Ascending aorta (tissue), 2 donors: ENCODE measurements around the gene PRKAG2. TPM values are rescaled to one million over a fixed set of nuclear protein-coding genes. Genes with fewer than 3 reads are reported as not detected.

Source experiments
- DNase-seq, 2 donors: peaks; one replicate each; pipeline ENCODE4 v3.0.0-alpha.2; 2019; ENCODE audit warnings: low spot score in 2 of 2
- H3K27ac ChIP-seq, 2 donors: fragments of 200-600 bp; sonication (generic); one replicate each; pipeline ENCODE4 v1.5.1; 2016 to 2017; ENCODE audit warnings: mild to moderate bottlenecking in 1 of 2
- H3K27me3 ChIP-seq: fragments of 200-600 bp; sonication (generic); one replicate; pipeline ENCODE4 v1.5.1; 2017
- H3K36me3 ChIP-seq, 2 donors: fragments of 200-600 bp; sonication (generic); one replicate each; pipeline ENCODE4 v1.5.1; 2016
- H3K4me1 ChIP-seq, 2 donors: fragments of 200-600 bp; sonication (generic); one replicate each; pipeline ENCODE4 v1.5.1; 2016 to 2017; ENCODE audit warnings: mild to moderate bottlenecking in 1 of 2
- H3K4me3 ChIP-seq, 2 donors: fragments of 200-600 bp; sonication (generic); one replicate each; pipeline ENCODE4 v1.5.1; 2016 to 2017; ENCODE audit warnings: mild to moderate bottlenecking in 1 of 2
- H3K9me3 ChIP-seq, 2 donors: fragments of 200-600 bp; sonication (generic); one replicate each; pipeline ENCODE4 v1.5.1; 2016
- CTCF ChIP-seq, 3 experiments: fragments of 200-600 bp in 2 of 3; fragments of 450-650 bp in 1 of 3; sonication (generic) in 2 of 3; IDR thresholded peaks; one replicate each; pipeline ENCODE4 v1.5.1; 2016 to 2019; ENCODE audit warnings: antibody characterized with exemption in 3 of 3, mild to moderate bottlenecking in 1 of 3, moderate library complexity in 1 of 3
- intact Hi-C: fragments of 100-400 bp; cut with DNase I; formaldehyde crosslinking; loops from one replicate; pipeline ENCODE4 v1.15.1; 2023
- total RNA-seq: library from RNA; depleted of rRNA; stranded (reverse); fragments of >200 nt; gene quantifications from one replicate; pipeline ENCODE4 v1.1.0, GENCODE V29; 2016

Gene PRKAG2
- total RNA-seq, 1 donor from 2014 or later: 26.7 TPM

- no peak overlapping the region for H3K4me3 ChIP-seq
- intact Hi-C loops: no loop called here
These were observed 41.3 kb downstream of the PRKAG2 start for GRCh38 chr7:151835636-151836035.

GRCh38 chr7:151834271-151835035 lies 42.5 kb downstream of the PRKAG2 start:
- H3K27me3 ChIP-seq: no peaks in the 10 kb centered on the region
- DNase-seq: no peak
- no peak overlapping the region for H3K4me3 ChIP-seq
- H3K4me1 ChIP-seq: no peaks in the 10 kb centered on the region
- H3K36me3 ChIP-seq: no peaks in the 10 kb centered on the region
- intact Hi-C loops: no loop called here
- no peak overlapping the region for H3K27ac ChIP-seq
- no peaks in the 10 kb centered on the region for H3K9me3 ChIP-seq
- no peak for TF ChIP-seq CTCF (IDR thresholded peaks at IDR 0.05)

More at GRCh38 chr7:151835636-151836035, 41.3 kb downstream of the PRKAG2 start:
- Histone ChIP-seq H3K9me3 (no peaks in the 10 kb centered on the region), H3K27me3 (no peaks in the 10 kb centered on the region), H3K36me3 (no peaks in the 10 kb centered on the region), H3K4me1 (no peaks in the 10 kb centered on the region), H3K27ac (no peak overlapping the region)
- no peak for TF ChIP-seq CTCF (IDR thresholded peaks at IDR 0.05)
- no peak for DNase-seq

- H3K4me1 ChIP-seq: no peaks in the 10 kb centered on the region
- no peak for DNase-seq
- no peak overlapping the region for H3K4me3 ChIP-seq
- H3K27ac ChIP-seq: no peak overlapping the region
- H3K27me3 ChIP-seq: no peaks in the 10 kb centered on the region
- no peaks in the 10 kb centered on the region for H3K36me3 ChIP-seq
- no peaks in the 10 kb centered on the region for H3K9me3 ChIP-seq
- no peak for TF ChIP-seq CTCF (IDR thresholded peaks at IDR 0.05)
- intact Hi-C loops: no loop called here
These were observed 43.2 kb downstream of the PRKAG2 start for GRCh38 chr7:151833691-151834090.

- TF ChIP-seq CTCF (IDR thresholded peaks at IDR 0.05): no peak
- Histone ChIP-seq H3K27me3 (no peaks in the 10 kb centered on the region), H3K4me1 (no peaks in the 10 kb centered on the region), H3K27ac (no peak overlapping the region), H3K9me3 (no peaks in the 10 kb centered on the region), H3K36me3 (no peaks in the 10 kb centered on the region), H3K4me3 (no peak overlapping the region)
- DNase-seq: no peak
- intact Hi-C loops: no loop called here
These were observed 43.7 kb downstream of the PRKAG2 start for GRCh38 chr7:151833213-151833651.

- Histone ChIP-seq H3K4me1 (no peaks in the 10 kb centered on the region), H3K27ac (no peak overlapping the region), H3K36me3 (no peaks in the 10 kb centered on the region), H3K4me3 (no peak overlapping the region), H3K27me3 (no peaks in the 10 kb centered on the region), H3K9me3 (no peaks in the 10 kb centered on the region)
- no peak for TF ChIP-seq CTCF (IDR thresholded peaks at IDR 0.05)
- no peak for DNase-seq
- intact Hi-C loops: no loop called here
These were observed 44.3 kb downstream of the PRKAG2 start for GRCh38 chr7:151832656-151833055.
